ENCODE results near the gene ATP11C.

ATP11C gene

GRCh38 chrX:139804482-139804881, 128.4 kb downstream of the ATP11C start:
- no peak for DNase-seq (ENCODE audit: low read depth)

DNA sequence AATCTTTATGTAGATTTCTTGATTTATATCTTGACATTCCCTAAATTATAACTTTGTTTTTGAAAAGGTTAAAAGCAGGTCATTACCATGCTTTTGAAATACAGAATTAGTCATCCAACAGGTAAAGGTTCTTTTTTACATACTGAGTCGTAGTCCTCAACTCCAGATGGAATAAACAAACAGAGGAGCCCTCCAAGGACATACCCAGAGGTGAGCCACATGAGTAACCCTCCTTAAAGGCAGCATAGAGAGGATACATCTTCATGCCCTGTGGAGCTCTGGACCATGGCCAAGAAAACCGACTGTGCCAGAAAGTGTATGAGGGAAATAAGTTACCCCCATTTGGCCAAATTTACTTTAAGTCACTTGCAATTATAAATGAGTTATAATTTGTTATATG, 129.6 kb downstream of the ATP11C start:
- no peak for DNase-seq (ENCODE audit: low read depth)

GRCh38 chrX:139802048-139802447, 130.8 kb downstream of the ATP11C start:
- DNase-seq (ENCODE audit: low read depth), result no peak

DNA sequence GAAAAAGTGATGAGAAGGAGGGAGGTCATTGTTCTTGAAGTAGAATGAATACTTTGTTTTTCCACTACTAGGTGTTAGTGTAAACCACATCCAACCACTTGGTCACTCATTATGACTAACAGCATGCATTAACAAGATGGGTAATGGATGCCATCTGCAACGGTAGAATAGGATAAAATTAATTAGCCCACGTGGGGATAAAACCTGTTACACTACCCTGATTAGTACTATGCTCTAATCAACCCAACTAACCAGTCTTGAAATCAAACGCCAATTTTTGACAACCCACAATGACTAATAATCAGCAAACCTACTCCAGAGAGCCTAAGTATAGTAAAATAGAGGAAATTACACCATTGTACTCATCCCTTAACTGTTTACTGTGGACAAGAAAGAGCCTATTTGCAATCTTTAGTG, 131.4 kb downstream of the ATP11C start:
- no peak for DNase-seq (ENCODE audit: low read depth)

GRCh38 chrX:139798701-139799100, 134.2 kb downstream of the ATP11C start:
- no peak for DNase-seq (ENCODE audit: low read depth)

- no peak for DNase-seq (ENCODE audit: low read depth)
Observed at GRCh38 chrX:139795196-139795595, 137.7 kb downstream of the ATP11C start.

DNA sequence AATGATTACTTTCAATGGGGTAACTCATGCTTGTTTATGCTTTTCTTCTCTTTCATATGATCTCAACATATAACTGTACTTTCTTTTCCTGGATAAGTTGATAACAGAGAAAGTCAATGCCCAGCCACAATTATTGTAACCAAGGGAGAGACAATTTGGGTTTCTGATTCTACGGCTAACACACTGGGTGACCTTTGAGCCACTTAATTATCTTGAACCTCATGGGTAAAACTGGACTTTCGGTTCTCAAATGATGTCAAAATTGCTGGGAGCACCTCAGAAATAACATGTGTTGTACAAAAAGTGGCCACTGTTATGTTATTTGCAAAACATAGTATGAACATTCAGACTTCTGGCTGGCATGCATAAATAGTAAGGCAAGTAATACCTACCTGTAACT, 145.3 kb downstream of the ATP11C start:
- DNase-seq (ENCODE audit: low read depth), result no peak

DNA sequence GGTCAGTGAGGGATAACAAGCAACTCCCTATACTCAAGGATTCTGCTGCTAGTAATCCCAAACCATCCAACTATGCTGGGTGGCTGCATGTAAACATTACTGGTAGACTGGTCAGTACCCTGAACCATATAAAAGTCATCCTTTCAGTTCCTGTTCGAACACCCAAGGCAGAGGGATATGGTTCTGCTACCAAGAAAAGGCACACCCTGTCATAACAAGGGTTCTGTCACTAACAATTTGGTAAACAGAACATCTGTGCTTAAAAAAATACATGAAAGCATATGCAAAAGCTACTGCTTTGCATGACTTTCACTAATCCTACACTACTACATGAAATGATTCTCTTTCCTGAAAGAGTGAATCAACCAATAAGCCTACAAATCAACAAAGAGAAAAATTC, 148.0 kb downstream of the ATP11C start:
- DNase-seq (ENCODE audit: low read depth), result no peak

GRCh38 chrX:139783959-139784358, 148.9 kb downstream of the ATP11C start:
- DNase-seq (ENCODE audit: low read depth), result no peak

DNA sequence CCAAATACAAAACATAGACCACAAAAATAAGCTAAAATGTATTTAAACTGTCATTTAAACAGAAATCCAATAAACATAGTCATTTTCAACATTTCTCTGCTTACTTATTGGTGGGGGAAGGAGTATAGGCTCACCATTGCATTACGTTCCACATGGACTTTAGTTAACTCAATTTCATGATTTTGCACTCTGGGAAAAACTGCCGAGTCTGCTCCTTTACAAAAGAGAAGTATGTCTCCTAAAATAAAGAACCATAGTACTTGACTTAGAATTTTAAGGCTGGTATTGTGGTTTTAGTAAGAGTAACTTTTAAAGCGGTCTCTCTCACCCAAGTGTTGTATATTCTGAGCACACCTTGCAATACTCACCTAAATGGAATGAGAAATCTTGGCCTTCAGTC, 149.8 kb downstream of the ATP11C start:
- no peak for DNase-seq (ENCODE audit: low read depth)

GRCh38 chrX:139776599-139776998, 156.3 kb downstream of the ATP11C start:
- no peak for DNase-seq (ENCODE audit: low read depth)

- DNase-seq (ENCODE audit: low read depth), result no peak
Observed at GRCh38 chrX:139770366-139770765, 162.5 kb downstream of the ATP11C start.

DNA sequence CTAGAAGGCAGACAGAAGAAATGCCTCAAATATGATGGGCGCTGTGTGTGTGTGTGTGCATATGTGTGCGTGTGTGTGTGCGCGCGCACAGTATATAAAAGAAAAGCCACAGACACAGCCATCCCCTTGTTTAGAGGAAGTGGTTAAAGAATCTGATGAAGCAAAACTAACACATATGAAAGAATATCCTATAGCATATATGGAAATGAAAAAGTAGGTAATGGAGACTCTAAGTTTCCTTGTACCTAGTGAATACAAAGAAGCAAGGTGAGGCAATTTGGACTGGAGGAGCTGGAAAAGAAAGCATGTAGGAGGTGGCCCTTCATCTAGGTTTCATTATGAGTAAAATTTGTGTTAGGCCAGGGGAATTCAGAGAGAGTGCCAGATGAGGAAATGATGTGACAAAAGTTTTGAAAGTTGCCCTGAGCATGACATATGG, 166.3 kb downstream of the ATP11C start:
- no peak for DNase-seq (ENCODE audit: low read depth)

- no peak for DNase-seq (ENCODE audit: low read depth)
Observed at GRCh38 chrX:139762400-139763183, 170.3 kb downstream of the ATP11C start.

- DNase-seq (ENCODE audit: low read depth), result no peak
Observed at GRCh38 chrX:139759637-139760036, 173.2 kb downstream of the ATP11C start.

DNA sequence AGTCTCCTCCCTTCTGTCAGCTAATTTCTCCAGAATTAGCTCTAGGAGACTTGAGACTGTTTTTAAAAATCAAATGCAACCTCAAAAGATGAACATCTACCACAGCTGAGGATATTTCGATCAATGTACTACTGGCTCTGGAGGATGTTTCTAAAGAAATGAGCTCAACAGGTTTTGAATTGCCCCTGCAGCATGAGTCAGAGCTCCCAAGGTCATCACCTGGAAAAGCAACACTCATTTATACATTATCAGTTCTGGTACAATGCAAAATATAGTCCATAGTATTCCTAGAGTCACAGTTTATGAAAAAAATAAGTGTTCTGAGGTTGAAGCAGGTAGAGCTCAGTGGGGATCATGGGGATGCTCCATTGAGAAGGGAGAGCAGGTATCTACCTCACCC, 174.0 kb downstream of the ATP11C start:
- no peak for DNase-seq (ENCODE audit: low read depth)

DNA sequence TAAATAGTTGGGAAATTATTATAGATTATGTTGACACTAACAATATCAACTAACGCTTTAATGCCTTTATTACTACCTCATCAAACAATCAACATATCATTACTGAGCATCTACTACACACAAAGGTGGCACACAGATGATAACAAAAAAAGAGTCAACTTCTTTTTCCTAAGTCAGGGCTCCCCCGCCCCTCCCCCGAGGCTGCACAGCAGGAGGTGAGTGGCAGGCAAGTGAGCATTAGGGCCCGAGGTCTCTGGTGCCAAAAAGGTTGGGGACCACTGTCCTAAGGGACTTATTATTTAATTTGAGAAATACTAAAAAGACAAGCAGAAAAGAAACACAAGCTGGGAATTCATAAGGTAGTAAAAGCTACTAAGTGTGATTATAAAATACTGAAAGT, 174.6 kb downstream of the ATP11C start:
- DNase-seq (ENCODE audit: low read depth), result no peak

DNA sequence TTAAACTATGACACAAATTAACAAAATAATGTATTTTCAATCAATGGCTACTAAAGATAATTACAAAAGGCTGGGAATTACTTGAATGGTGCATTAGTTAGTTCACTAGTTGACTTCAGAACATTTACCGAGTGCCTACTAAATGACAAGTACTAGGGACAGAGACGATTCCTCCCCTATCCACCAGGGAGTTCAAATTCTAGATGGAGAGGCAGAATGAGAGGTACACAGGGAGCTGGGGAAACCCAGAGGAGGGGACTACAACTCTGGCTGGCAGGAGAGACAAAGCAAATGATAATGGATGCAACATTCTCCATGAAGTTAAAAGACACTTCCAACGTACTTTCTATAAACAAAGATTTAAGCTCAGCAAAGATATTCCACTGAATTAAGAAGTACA, 181.8 kb downstream of the ATP11C start:
- DNase-seq (ENCODE audit: low read depth), result no peak

- DNase-seq (ENCODE audit: low read depth), result no peak
Observed at GRCh38 chrX:139750390-139750789, 182.5 kb downstream of the ATP11C start.

DNA sequence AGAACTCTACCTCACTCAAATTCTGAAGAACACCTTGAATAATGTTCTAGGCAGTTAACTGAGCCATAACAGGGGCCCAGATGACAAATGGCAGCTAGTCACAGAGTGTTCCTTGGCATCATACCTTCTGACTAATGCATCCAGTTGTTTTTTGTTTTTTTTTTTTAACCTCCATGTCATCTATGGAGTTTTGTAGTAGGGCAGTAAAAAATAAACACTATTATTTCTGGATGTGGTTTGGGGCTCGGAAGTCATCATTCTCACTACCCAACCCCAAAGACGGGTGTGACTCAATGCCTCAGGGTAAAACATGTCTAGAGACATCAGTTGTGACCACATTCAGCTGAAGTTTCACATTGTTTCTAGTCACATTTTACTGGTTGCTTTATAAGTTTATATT, 193.7 kb downstream of the ATP11C start:
- DNase-seq (ENCODE audit: low read depth), result no peak

DNA sequence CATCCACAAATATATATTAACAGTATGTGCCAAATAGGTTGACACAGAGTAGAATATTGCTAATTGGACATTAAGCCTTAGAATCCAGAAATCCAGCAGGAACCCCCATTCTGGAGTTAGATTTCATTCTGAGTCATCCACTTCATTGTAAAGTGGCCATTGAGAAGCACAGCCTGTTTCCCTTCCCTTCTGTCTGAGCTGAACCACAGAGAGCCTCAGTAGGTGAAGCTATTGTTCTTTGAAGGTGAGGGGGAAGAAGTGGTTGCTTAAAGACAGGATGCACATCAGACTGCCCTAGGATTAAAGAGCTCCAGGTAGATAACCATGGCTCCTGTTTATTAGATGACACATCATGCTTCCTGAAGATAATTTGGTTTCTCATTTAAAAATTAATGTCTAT, 194.3 kb downstream of the ATP11C start:
- no peak for DNase-seq (ENCODE audit: low read depth)

- no peak for DNase-seq (ENCODE audit: low read depth)
Observed at GRCh38 chrX:139736151-139736550, 196.7 kb downstream of the ATP11C start.

DNA sequence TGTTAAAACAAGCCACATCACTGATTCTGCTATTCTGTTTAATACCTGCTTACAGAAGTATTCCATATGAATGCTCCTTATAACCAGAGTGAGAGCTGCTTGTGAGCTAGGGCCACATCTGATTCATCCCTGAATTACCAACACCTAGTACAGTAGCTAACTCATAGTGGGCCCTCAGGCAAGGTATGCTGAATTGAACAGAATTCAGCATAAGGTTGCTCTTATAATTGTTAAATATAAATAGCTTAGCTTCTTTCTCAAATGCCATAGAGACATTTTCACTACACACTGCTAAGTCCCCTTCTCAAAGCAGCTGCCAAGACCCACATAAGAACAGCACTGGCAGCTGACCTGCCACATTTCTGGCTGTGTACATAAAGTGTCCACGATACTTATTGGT, 197.9 kb downstream of the ATP11C start:
- no peak for DNase-seq (ENCODE audit: low read depth)

DNA sequence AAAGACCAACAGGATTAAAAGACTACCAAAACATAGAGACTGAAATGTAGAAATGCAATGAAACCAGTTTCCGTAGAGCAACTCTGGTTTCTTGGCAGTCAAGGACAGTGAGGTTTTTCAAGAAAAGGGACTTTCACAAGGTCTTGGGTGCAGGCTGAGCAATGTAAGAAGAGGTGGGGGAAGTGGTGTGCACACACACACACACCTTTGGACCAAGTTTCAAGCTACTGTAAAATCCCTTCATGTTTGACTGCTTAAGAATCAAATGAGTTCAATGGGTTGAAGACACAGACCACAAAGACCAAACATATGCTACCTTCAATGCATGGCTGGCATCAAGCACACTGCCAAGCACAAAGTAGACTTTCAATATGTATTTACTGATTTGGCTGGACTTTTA, 207.1 kb downstream of the ATP11C start:
- DNase-seq (ENCODE audit: low read depth), result no peak

Data from stimulated activated CD8-positive, alpha-beta memory T cell treated with anti-CD3 and anti-CD28 coated beads, Interleukin-12 subunit alpha, Interleukin-12 subunit beta, amount 100 ng/mL, for 1 hour (primary cell).